ENCODE data around the gene PHF23.

DNA sequence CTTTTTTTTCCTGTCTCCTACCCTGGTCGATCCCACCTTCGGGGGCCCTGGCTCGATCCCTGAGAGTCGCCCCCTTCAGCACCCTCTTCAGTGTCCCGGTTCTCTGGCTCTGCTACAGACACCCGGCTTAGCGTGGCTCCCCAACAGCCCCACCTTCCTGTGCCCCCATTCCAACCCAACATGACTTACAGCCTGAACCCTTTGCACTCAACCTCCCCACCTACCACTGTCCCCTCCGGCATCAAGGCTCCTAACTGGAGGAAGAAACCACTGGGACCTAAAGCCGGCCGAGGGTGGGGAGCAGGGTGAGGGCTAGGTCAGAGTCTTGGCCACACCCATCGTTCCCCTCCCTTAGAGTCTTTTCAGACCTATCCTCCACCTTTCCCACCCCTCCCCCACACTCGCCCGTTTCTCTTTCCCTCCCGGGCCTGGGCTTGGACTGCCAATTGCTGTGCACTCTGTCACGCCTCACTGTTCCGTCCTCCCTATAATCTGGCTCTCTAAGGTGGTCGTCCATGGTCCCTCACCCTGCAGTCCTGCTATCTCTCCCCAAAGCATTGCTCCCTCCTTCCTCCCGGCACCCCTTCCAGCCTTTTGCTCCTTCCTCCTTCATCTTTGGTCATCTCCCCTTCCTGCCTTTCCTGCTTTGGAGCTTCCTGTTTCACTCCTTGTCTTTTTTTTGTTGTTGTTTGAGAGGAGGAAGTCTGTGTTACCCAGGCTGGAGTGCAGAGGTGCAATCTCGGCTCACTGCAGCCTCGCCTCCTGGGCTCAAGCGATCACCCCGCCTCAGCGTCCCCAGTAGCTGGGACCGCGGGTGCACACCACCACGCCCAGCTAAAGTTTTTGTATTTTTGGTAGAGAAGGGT, 23.9 kb upstream of the PHF23 start:
- TF ChIP-seq POLR2A (IDR thresholded peaks at IDR 0.05) (no peak), CTCF (IDR thresholded peaks at IDR 0.05) (no peak)
